CD4-positive, alpha-beta T cell treated with Interleukin-15 for 4 hours (primary cell): ENCODE measurements around the gene MTR.
"Not testable (repeated sequence)": the region's sequence is repeated elsewhere in the genome, so short reads cannot be mapped to it uniquely, and the experiment has no call there.

Source experiments
- DNase-seq: peaks from one replicate; pipeline ENCODE4 v3.0.0-alpha.2; 2020; ENCODE audit warnings: low spot score

MTR gene

GRCh38 chr1:236834876-236835275 lies 39.8 kb downstream of the MTR start:
- DNase-seq = no peak

GRCh38 chr1:236835491-236835890 lies 40.4 kb downstream of the MTR start:
- DNase-seq = no peak

GRCh38 chr1:236836157-236836556 lies 41.1 kb downstream of the MTR start:
- DNase-seq = no peak

- DNase-seq = no peak
These were observed 42.0 kb downstream of the MTR start for GRCh38 chr1:236837115-236837514.

- DNase-seq = no peak
These were observed 42.8 kb downstream of the MTR start for GRCh38 chr1:236837897-236838296.

GRCh38 chr1:236841341-236841740 lies 46.2 kb downstream of the MTR start:
- DNase-seq = no peak

- no peak for DNase-seq
These were observed 49.6 kb downstream of the MTR start for GRCh38 chr1:236844499-236845271.

- DNase-seq = no peak
These were observed 50.7 kb downstream of the MTR start for GRCh38 chr1:236845830-236846229.

- no peak for DNase-seq
These were observed 53.3 kb downstream of the MTR start for GRCh38 chr1:236848274-236848923.

GRCh38 chr1:236850077-236850979 lies 55.2 kb downstream of the MTR start:
- DNase-seq = no peak

GRCh38 chr1:236851871-236852270 lies 56.8 kb downstream of the MTR start:
- DNase-seq = no peak

- DNase-seq = no peak
These were observed 59.0 kb downstream of the MTR start for GRCh38 chr1:236853921-236854604.

GRCh38 chr1:236854605-236854983 lies 59.5 kb downstream of the MTR start:
- DNase-seq = no peak

GRCh38 chr1:236856649-236857048 lies 61.6 kb downstream of the MTR start:
- not testable (repeated sequence) for DNase-seq

- DNase-seq = no peak
These were observed 63.1 kb downstream of the MTR start for GRCh38 chr1:236858165-236858564.

- DNase-seq = no peak
These were observed 65.0 kb downstream of the MTR start for GRCh38 chr1:236860101-236860500.

GRCh38 chr1:236860674-236861073 lies 65.6 kb downstream of the MTR start:
- no peak for DNase-seq

GRCh38 chr1:236861560-236862218 lies 66.6 kb downstream of the MTR start:
- DNase-seq = no peak

GRCh38 chr1:236862219-236862591 lies 67.1 kb downstream of the MTR start:
- no peak for DNase-seq

- DNase-seq = no peak
These were observed 67.6 kb downstream of the MTR start for GRCh38 chr1:236862615-236863211.

GRCh38 chr1:236864211-236864610 lies 69.1 kb downstream of the MTR start:
- DNase-seq = no peak
